ENCODE results near the gene MAEA.

The MAEA gene

GRCh38 chr4:1276984-1277383 lies 12.7 kb upstream of the MAEA start:
- no peak for TF ChIP-seq CTCF (IDR thresholded peaks at IDR 0.05)

GRCh38 chr4:1277667-1278665 lies 11.7 kb upstream of the MAEA start:
- no peak for TF ChIP-seq CTCF (IDR thresholded peaks at IDR 0.05)

GRCh38 chr4:1279253-1279652 lies 10.4 kb upstream of the MAEA start:
- no peak for TF ChIP-seq CTCF (IDR thresholded peaks at IDR 0.05)

- TF ChIP-seq CTCF (IDR thresholded peaks at IDR 0.05): no peak
Measured at GRCh38 chr4:1283711-1284110, 6.0 kb upstream of the MAEA start.

GRCh38 chr4:1285151-1285789 lies 4.4 kb upstream of the MAEA start:
- no peak for TF ChIP-seq CTCF (IDR thresholded peaks at IDR 0.05)

GRCh38 chr4:1285790-1286553 lies 3.7 kb upstream of the MAEA start:
- TF ChIP-seq CTCF (IDR thresholded peaks at IDR 0.05): no peak

- TF ChIP-seq CTCF (IDR thresholded peaks at IDR 0.05): no peak
Measured at GRCh38 chr4:1288786-1289185, 905 bp upstream of the MAEA start.
